GM10847 (cell line): ENCODE measurements around the gene COLEC11.

ENCODE experiments used
- POLR2A ChIP-seq: IDR thresholded peaks from 2 replicates; pipeline ENCODE4 v1.6.1; 2011; ENCODE audit not compliant: insufficient read length; ENCODE audit errors: extremely low read depth

Gene COLEC11

GRCh38 chr2:3680548-3681345 is 85.8 kb downstream of the COLEC11 start:
- TF ChIP-seq POLR2A, result no peak

GRCh38 chr2:3681625-3682024 is 86.7 kb downstream of the COLEC11 start:
- TF ChIP-seq POLR2A, result no peak

DNA sequence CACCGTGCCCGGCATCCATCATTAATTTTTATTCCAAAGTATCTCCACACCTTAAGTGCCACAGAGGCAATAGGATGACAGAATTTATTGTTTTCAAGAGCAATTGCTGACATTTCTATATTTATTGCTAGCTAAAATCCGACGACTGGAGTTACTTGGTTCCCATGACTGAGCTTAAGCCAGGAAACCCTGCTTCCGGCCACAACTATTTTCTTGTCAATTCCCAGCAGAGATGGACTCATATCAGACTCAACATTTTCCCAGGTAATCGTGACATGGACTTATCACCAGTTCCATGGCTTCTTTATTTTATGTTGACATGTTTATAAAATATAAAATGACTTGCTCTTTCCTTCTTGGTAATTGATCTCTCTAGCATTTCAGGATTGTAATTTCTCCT is 87.9 kb downstream of the COLEC11 start:
- no peak for TF ChIP-seq POLR2A

DNA sequence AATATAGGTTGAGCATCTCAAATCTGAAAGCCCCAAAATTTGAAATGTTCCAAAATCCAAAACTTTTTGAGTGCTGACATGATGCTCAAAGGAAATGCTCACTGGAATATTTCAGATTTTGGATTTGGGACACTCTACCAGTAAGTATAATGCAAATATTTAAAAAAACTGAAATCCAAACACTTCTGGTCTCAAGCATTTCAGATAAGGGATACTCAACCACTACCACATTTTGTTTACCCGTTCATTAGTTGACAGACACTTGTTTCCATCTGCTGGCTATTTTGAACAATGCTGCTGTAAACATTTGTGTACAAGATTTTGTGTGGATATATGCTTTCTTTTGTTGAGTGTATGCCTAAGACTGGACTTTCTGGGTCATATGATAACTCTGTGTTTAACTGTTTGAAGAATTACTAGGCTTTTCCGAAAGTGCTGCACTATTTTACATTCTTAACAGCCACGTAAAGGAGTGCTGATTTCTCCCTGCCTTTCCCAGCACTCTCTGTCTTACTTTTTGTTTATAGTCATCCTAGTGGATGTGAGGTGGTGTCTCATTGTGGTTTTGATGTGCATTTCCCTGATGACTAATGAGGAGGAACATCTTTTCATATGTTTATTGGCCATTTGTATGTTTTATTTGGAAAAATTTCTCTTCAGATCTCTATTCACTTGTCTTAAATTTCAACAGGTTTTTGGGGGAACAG is 89.0 kb downstream of the COLEC11 start:
- TF ChIP-seq POLR2A, result no peak

DNA sequence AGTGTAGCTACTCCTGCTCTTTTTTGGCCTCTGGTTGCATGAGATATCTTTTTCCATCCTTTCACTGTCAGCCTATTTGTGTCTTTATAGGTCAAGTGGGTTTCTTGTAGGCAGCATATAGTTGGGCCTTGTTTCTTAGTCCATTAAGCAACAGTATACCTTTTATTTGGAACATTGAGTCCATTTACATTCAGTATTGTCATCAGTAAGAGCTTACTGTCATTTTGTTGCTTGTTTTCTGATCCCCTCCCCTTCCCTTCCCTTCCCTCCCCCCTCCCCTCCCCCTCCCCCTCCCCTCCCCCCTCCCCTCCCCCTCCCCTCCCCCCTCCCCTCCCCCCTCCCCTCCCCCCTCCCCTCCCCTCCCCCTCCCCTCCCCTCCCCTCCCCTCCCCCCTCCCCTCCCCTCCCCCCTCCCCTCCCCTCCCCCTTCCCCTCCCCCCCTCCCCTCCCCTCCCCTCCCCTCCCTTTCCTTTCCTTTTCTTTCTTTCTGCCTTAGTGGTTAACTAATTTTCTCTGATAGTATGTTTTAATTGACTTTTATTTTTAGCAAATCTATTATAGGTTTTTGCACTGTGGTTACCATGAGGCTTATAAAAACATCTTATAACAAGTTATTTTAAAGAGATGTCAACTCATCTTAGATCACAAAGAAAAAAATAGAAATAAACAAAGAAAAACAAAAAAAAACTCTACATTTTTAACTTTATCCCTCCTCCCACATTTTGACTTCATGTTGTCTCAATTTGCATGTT is 95.3 kb downstream of the COLEC11 start:
- no peak for TF ChIP-seq POLR2A

GRCh38 chr2:3692375-3692774 is 97.5 kb downstream of the COLEC11 start:
- no peak for TF ChIP-seq POLR2A
